NCI-H2029 (cell line): Measurements from ENCODE around the gene STIM2.
"Not testable (repeated sequence)": the region's sequence is repeated elsewhere in the genome, so short reads cannot be mapped to it uniquely, and the experiment has no call there.

Source experiments
- DNase-seq: peaks from one replicate; lab custom pipeline; 2025; lab: John Stamatoyannopoulos, UW

The STIM2 gene

GRCh38 chr4:26953366-26953765 lies 92.7 kb downstream of the STIM2 start:
- no peak for DNase-seq

- no peak for DNase-seq
Measured at GRCh38 chr4:26953770-26954423, 93.3 kb downstream of the STIM2 start.

GRCh38 chr4:26955241-26955640 lies 94.6 kb downstream of the STIM2 start:
- no peak for DNase-seq

GRCh38 chr4:26958925-26959653 lies 98.4 kb downstream of the STIM2 start:
- no peak for DNase-seq

GRCh38 chr4:26959654-26960047 lies 99.0 kb downstream of the STIM2 start:
- DNase-seq: no peak

- DNase-seq: no peak
Measured at GRCh38 chr4:26962720-26963119, 102.1 kb downstream of the STIM2 start.

GRCh38 chr4:26964512-26964911 lies 103.9 kb downstream of the STIM2 start:
- no peak for DNase-seq

- no peak for DNase-seq
Measured at GRCh38 chr4:26964994-26965393, 104.4 kb downstream of the STIM2 start.

GRCh38 chr4:26975464-26976181 lies 115.0 kb downstream of the STIM2 start:
- DNase-seq: not testable (repeated sequence)

GRCh38 chr4:26978387-26979053 lies 117.9 kb downstream of the STIM2 start:
- no peak for DNase-seq

GRCh38 chr4:26984896-26985295 lies 124.3 kb downstream of the STIM2 start:
- DNase-seq: no peak

- no peak for DNase-seq
Measured at GRCh38 chr4:26985873-26986272, 125.2 kb downstream of the STIM2 start.

GRCh38 chr4:26987191-26987590 lies 126.5 kb downstream of the STIM2 start:
- no peak for DNase-seq

- DNase-seq: no peak
Measured at GRCh38 chr4:26991057-26991456, 130.4 kb downstream of the STIM2 start.

GRCh38 chr4:26992657-26993361 lies 132.2 kb downstream of the STIM2 start:
- no peak for DNase-seq

GRCh38 chr4:26993539-26993938 lies 132.9 kb downstream of the STIM2 start:
- DNase-seq: no peak

- DNase-seq: no peak
Measured at GRCh38 chr4:26993967-26994366, 133.3 kb downstream of the STIM2 start.

- no peak for DNase-seq
Measured at GRCh38 chr4:26995316-26995715, 134.7 kb downstream of the STIM2 start.

- no peak for DNase-seq
Measured at GRCh38 chr4:26996745-26997144, 136.1 kb downstream of the STIM2 start.

GRCh38 chr4:26999689-27000088 lies 139.0 kb downstream of the STIM2 start:
- no peak for DNase-seq

- DNase-seq: no peak
Measured at GRCh38 chr4:27000122-27000521, 139.5 kb downstream of the STIM2 start.

GRCh38 chr4:27000820-27001219 lies 140.2 kb downstream of the STIM2 start:
- no peak for DNase-seq
